GM12878 (cell line): ENCODE measurements around the gene RAPH1. TPM values are rescaled to one million over a fixed set of nuclear protein-coding genes. Genes with fewer than 3 reads are reported as not detected.

Experiments
- ATAC-seq: fragments of 200-7000 bp; cut with Tn5 transposase; 3 replicates; pipeline ENCODE4 v1.9.1; 2020; ENCODE audit warnings: mild to moderate bottlenecking, moderate library complexity
- BruUV-seq: library from RNA; stranded (reverse); fragments of 400-500 nt; replicated peaks from 2 replicates; lab custom pipeline; 2021; lab: Mats Ljungman, UMichigan
- CTCF ChIA-PET: fragments of 300-600 bp; sonication (Branson Sonifier 250); formaldehyde crosslinking; extraction: SDS; loops from one replicate; lab custom pipeline; 2021; ENCODE audit warnings: inconsistent platforms; lab: Yijun Ruan, JAX
- POLR2A ChIA-PET: fragments of 350-600 bp; formaldehyde crosslinking; extraction: SDS; loops from one replicate; lab custom pipeline; 2021; ENCODE audit warnings: inconsistent platforms; lab: Charles Lee
- RAD21 ChIA-PET: fragments of 300-600 bp; sonication (Branson Sonifier 250); formaldehyde crosslinking; loops from one replicate; lab custom pipeline; 2023; ENCODE audit warnings: antibody characterized with exemption; ENCODE audit not compliant: unreplicated experiment; lab: Charles Lee
- SMC1A ChIA-PET: fragments of 300-600 bp; sonication (Branson Sonifier 250); formaldehyde crosslinking; loops from one replicate; lab custom pipeline; 2023; ENCODE audit not compliant: unreplicated experiment, uncharacterized antibody; lab: Charles Lee
- DNase-seq: peaks from one replicate; pipeline ENCODE4 v3.0.0-alpha.2; 2011; ENCODE audit warnings: low read depth, low spot score
- FAIRE-seq: peaks from 3 replicates; lab custom pipeline; 2011; peaks lifted over from hg19 to GRCh38; lab: Jason Lieb, UNC
- H2AFZ ChIP-seq: 2 replicates; pipeline ENCODE4 v1.6.0; 2011; ENCODE audit warnings: low read depth, low read length, control low read depth; ENCODE audit not compliant: control insufficient read depth
- H3K27ac ChIP-seq: 2 replicates; pipeline ENCODE4 v1.5.1; 2011; ENCODE audit warnings: control low read depth; ENCODE audit not compliant: control insufficient read depth, insufficient read depth
- H3K27me3 ChIP-seq, 2 experiments: replicated peaks in 1 of 2; 2 replicates each; pipeline versions ENCODE4 v1.6.0 to v1.6.1; 2011; ENCODE audit warnings: low read length in 1 of 2; ENCODE audit not compliant: control insufficient read depth in 2 of 2, insufficient read depth in 2 of 2
- H3K36me3 ChIP-seq, 2 experiments: 2 replicates each; pipeline ENCODE4 v1.5.1; 2011; ENCODE audit warnings: low read length in 1 of 2; ENCODE audit not compliant: control insufficient read depth in 2 of 2, insufficient read depth in 2 of 2
- H3K4me1 ChIP-seq: 2 replicates; pipeline ENCODE4 v1.6.1; 2011; ENCODE audit warnings: mild to moderate bottlenecking, low read length, moderate library complexity, mixed read lengths; ENCODE audit not compliant: control insufficient read depth, insufficient read depth
- H3K4me2 ChIP-seq: 2 replicates; pipeline ENCODE4 v1.6.0; 2011; ENCODE audit warnings: control low read depth; ENCODE audit not compliant: control insufficient read depth, insufficient read depth
- H3K4me3 ChIP-seq: fragments of 200-600 bp; sonication (generic); 2 replicates; pipeline ENCODE4 v1.5.1; 2016
- H3K79me2 ChIP-seq: 2 replicates; pipeline ENCODE4 v1.6.0; 2011; ENCODE audit warnings: low read length; ENCODE audit not compliant: control insufficient read depth, insufficient read depth
- H3K9ac ChIP-seq: 2 replicates; pipeline ENCODE4 v1.8.0; 2011; ENCODE audit warnings: low read length, control low read depth, mixed read lengths; ENCODE audit not compliant: control insufficient read depth, insufficient read depth
- H3K9me3 ChIP-seq: replicated peaks from 3 replicates; pipeline ENCODE4 v1.5.1; 2011; ENCODE audit warnings: mild to moderate bottlenecking, low read length; ENCODE audit not compliant: control insufficient read depth, insufficient read depth
- H4K20me1 ChIP-seq: 2 replicates; pipeline ENCODE4 v1.6.0; 2011; ENCODE audit not compliant: control insufficient read depth, insufficient read depth
- IKZF2 ChIP-seq, 2 experiments: fragments of 450-650 bp; IDR thresholded peaks; 2 replicates each; pipeline ENCODE4 v1.6.1; 2017; ENCODE audit warnings: mild to moderate bottlenecking in 2 of 2, moderate library complexity in 2 of 2
- JUND ChIP-seq: IDR thresholded peaks from 2 replicates; pipeline ENCODE4 v1.6.1; 2012; ENCODE audit warnings: low read depth, mild to moderate bottlenecking, low read length, improper control_type of control experiment, moderate library complexity
- NR2C2 ChIP-seq: IDR thresholded peaks from 2 replicates; pipeline ENCODE4 v1.6.1; 2011; ENCODE audit warnings: borderline replicate concordance, low read depth; ENCODE audit not compliant: control insufficient read depth, insufficient read length
- PAX5 ChIP-seq: IDR thresholded peaks from 2 replicates; pipeline ENCODE4 v1.6.1; 2011; ENCODE audit warnings: low read depth, low read length, borderline replicate concordance
- RAD51 ChIP-seq: fragments of 450-650 bp; IDR thresholded peaks from 2 replicates; pipeline ENCODE4 v1.6.1; 2016; ENCODE audit warnings: moderate library complexity, mild to moderate bottlenecking, inconsistent platforms
- RFX5 ChIP-seq: IDR thresholded peaks from 2 replicates; pipeline ENCODE4 v1.6.1; 2011; ENCODE audit warnings: low read depth, low read length, improper control_type of control experiment
- RUNX3 ChIP-seq: IDR thresholded peaks from 2 replicates; pipeline ENCODE4 v1.6.1; 2012; ENCODE audit warnings: low read length, inconsistent platforms
- SMC3 ChIP-seq: IDR thresholded peaks from 2 replicates; pipeline ENCODE4 v1.6.1; 2011; ENCODE audit warnings: low read length, improper control_type of control experiment, borderline replicate concordance
- SRF ChIP-seq, 2 experiments: IDR thresholded peaks; 2 replicates each; pipeline ENCODE4 v1.6.1; 2011; ENCODE audit warnings: low read depth in 2 of 2, low read length in 2 of 2, mild to moderate bottlenecking in 1 of 2, moderate library complexity in 1 of 2
- TARDBP ChIP-seq: IDR thresholded peaks from 2 replicates; pipeline ENCODE4 v1.6.1; 2016; ENCODE audit warnings: borderline replicate concordance
- ZNF384 ChIP-seq: IDR thresholded peaks from 2 replicates; pipeline ENCODE4 v1.6.1; 2012; ENCODE audit warnings: low read depth, mild to moderate bottlenecking, low read length, improper control_type of control experiment, borderline replicate concordance
- ZSCAN29 ChIP-seq: fragments of 450-650 bp; IDR thresholded peaks from 2 replicates; pipeline ENCODE4 v1.6.1; 2017; ENCODE audit warnings: mild to moderate bottlenecking, moderate library complexity
- ZZZ3 ChIP-seq: IDR thresholded peaks from 2 replicates; pipeline ENCODE4 v1.6.1; 2011; ENCODE audit warnings: low read depth; ENCODE audit not compliant: control insufficient read depth, insufficient read length
- WGBS: methylation state at CpG from one replicate; pipeline ENCODE4 v1.1.6; 2016; ENCODE audit warnings: low lambda C conversion rate; ENCODE audit not compliant: insufficient replicate concordance, insufficient coverage; ENCODE audit errors: missing lambda C conversion rate; 5-methylcytosine and 5-hydroxymethylcytosine counted together
- in situ Hi-C: fragments of 300-500 bp; cut with MboI; formaldehyde crosslinking; loops from 9 replicates; pipeline ENCODE4 v1.14.3; 2018; ENCODE audit warnings: mixed read lengths
- intact Hi-C: fragments of 100-400 bp; cut with micrococcal nuclease; formaldehyde crosslinking; loops from one replicate; pipeline ENCODE4 v1.14.2; 2022; ENCODE audit not compliant: unreplicated experiment
- polyA plus RNA-seq, 11 experiments: library from polyadenylated mRNA; depleted of rRNA in 4 of 11; unstranded in 6 of 11; stranded (reverse) in 5 of 11; fragments of >200 nt; fragmentation: Nextera tagmentation in 4 of 11; fragmentation: Illumina TruSeq in 1 of 11; extraction: Ambion mirVana in 4 of 11; extraction: Trizol in 1 of 11; gene quantifications; 1 replicate in 1 of 11; 2 replicates in 10 of 11; pipeline versions ENCODE4 v1.2.1 to v1.2.3, GENCODE V29; 2011 to 2016; ENCODE audit warnings: inconsistent platforms in 2 of 11, missing spikeins in 2 of 11, low read depth in 1 of 11
- total RNA-seq, 4 experiments: library from RNA; depleted of rRNA in 3 of 4; stranded (reverse); fragments of >200 nt in 3 of 4; fragmentation: Illumina TruSeq in 1 of 4; extraction: Trizol in 1 of 4; gene quantifications; 2 replicates each; pipeline versions ENCODE4 v1.2.1 to v1.2.3, GENCODE V29; 2013 to 2021
- TF ChIP-seq, protein P1 (sequence below): fragments of 450-650 bp; IDR thresholded peaks from 2 replicates; pipeline ENCODE4 v1.6.1; 2016; ENCODE audit warnings: mild to moderate bottlenecking
- TF ChIP-seq, protein P2 (sequence below): fragments of 450-650 bp; IDR thresholded peaks from 2 replicates; pipeline ENCODE4 v1.6.1; 2016; ENCODE audit warnings: mild to moderate bottlenecking
- TF ChIP-seq, protein P3 (sequence below): fragments of 450-650 bp; IDR thresholded peaks from 2 replicates; pipeline ENCODE4 v1.6.1; 2017; ENCODE audit warnings: low read depth, mild to moderate bottlenecking, moderate library complexity
- TF ChIP-seq, protein P4 (sequence below): fragments of 450-650 bp; formaldehyde crosslinking; IDR thresholded peaks from 2 replicates; pipeline ENCODE4 v1.5.0; 2022; ENCODE audit warnings: mild to moderate bottlenecking, missing genetic modification characterization

Gene RAPH1
- total and polyA plus RNA-seq, 10 of the 15 experiments (the other 5 are each of a cell fraction or from before 2014, with no cell fraction given) = 0.09 to 0.90 (median 0.21) TPM; not detected in 7

DNA sequence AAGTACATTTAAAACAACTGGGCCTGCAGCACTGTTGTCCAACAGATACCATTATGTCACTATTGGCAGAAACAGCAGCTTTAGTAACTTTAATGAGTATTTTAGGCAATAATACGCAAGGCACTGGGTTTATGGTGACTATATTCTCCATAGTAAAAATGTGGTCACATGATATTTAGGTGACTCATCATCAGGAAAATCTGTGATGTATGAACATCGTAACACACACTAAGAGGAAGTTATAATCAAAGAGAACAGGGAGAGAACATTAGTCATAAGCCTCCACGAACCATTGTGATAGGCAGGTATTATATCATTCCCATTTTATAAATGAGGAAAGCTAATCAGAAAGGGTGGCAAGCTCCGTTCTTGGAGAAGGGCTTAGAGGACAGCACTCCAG is 36.9 kb downstream of the RAPH1 start (continued):
- TF ChIP-seq NR2C2 (no peak), IKZF2 (IDR thresholded peaks at IDR 0.05) (no peak), SMC3 (no peak), JUND (no peak)
- TF ChIP-seq, protein P1, sequence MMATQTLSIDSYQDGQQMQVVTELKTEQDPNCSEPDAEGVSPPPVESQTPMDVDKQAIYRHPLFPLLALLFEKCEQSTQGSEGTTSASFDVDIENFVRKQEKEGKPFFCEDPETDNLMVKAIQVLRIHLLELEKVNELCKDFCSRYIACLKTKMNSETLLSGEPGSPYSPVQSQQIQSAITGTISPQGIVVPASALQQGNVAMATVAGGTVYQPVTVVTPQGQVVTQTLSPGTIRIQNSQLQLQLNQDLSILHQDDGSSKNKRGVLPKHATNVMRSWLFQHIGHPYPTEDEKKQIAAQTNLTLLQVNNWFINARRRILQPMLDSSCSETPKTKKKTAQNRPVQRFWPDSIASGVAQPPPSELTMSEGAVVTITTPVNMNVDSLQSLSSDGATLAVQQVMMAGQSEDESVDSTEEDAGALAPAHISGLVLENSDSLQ = no peak
- TF ChIP-seq, protein P2, sequence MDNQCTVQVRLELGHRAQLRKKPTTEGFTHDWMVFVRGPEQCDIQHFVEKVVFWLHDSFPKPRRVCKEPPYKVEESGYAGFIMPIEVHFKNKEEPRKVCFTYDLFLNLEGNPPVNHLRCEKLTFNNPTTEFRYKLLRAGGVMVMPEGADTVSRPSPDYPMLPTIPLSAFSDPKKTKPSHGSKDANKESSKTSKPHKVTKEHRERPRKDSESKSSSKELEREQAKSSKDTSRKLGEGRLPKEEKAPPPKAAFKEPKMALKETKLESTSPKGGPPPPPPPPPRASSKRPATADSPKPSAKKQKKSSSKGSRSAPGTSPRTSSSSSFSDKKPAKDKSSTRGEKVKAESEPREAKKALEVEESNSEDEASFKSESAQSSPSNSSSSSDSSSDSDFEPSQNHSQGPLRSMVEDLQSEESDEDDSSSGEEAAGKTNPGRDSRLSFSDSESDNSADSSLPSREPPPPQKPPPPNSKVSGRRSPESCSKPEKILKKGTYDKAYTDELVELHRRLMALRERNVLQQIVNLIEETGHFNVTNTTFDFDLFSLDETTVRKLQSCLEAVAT = no peak
- TF ChIP-seq, all 136 proteins: peak for 0

DNA sequence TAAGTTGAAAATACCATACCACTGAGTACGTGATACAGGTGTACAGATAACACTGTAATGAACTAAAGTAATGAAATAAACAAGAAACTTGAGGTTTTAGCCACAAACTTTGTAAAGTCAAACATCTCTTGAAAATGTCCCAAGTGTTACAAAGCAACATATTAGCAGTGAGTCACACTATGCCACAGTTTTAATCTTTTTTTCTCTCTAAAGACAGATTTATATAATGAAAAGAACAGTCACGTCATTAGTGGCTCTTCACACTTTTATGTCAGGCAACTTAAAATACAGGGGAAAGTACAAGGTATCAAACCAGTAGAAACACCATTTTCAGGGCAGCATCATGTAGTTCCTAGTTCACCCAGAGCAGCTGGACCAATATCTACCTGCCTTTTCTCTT is 42.1 kb downstream of the RAPH1 start:
- peak; percentile 63 for ATAC-seq
- intact Hi-C loops = no loop called here
- TF ChIP-seq ZNF384 = peak; percentile 28; the same call in 1 of the 2 replicates
- no peak for TF ChIP-seq SRF (IDR thresholded peaks at IDR 0.05; ENCODE audit: low read depth in 2 of 2, low read length in 2 of 2)
- TF ChIP-seq, protein P3, sequence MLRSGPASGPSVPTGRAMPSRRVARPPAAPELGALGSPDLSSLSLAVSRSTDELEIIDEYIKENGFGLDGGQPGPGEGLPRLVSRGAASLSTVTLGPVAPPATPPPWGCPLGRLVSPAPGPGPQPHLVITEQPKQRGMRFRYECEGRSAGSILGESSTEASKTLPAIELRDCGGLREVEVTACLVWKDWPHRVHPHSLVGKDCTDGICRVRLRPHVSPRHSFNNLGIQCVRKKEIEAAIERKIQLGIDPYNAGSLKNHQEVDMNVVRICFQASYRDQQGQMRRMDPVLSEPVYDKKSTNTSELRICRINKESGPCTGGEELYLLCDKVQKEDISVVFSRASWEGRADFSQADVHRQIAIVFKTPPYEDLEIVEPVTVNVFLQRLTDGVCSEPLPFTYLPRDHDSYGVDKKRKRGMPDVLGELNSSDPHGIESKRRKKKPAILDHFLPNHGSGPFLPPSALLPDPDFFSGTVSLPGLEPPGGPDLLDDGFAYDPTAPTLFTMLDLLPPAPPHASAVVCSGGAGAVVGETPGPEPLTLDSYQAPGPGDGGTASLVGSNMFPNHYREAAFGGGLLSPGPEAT = peak; percentile 42; the same call in 1 of the 2 replicates
- TF ChIP-seq IKZF2 (IDR thresholded peaks at IDR 0.05) = peak in 1 of 2 experiments; percentile 25; a peak in 2 of 4 replicates
- no peak for TF ChIP-seq TARDBP
- TF ChIP-seq PAX5 = no peak
- no peak for TF ChIP-seq ZZZ3
- TF ChIP-seq ZSCAN29 = no peak
- 0 out of 2 replicates have a peak, but pooled peaks have one; percentile 11 for TF ChIP-seq RFX5
- TF ChIP-seq, protein P4, sequence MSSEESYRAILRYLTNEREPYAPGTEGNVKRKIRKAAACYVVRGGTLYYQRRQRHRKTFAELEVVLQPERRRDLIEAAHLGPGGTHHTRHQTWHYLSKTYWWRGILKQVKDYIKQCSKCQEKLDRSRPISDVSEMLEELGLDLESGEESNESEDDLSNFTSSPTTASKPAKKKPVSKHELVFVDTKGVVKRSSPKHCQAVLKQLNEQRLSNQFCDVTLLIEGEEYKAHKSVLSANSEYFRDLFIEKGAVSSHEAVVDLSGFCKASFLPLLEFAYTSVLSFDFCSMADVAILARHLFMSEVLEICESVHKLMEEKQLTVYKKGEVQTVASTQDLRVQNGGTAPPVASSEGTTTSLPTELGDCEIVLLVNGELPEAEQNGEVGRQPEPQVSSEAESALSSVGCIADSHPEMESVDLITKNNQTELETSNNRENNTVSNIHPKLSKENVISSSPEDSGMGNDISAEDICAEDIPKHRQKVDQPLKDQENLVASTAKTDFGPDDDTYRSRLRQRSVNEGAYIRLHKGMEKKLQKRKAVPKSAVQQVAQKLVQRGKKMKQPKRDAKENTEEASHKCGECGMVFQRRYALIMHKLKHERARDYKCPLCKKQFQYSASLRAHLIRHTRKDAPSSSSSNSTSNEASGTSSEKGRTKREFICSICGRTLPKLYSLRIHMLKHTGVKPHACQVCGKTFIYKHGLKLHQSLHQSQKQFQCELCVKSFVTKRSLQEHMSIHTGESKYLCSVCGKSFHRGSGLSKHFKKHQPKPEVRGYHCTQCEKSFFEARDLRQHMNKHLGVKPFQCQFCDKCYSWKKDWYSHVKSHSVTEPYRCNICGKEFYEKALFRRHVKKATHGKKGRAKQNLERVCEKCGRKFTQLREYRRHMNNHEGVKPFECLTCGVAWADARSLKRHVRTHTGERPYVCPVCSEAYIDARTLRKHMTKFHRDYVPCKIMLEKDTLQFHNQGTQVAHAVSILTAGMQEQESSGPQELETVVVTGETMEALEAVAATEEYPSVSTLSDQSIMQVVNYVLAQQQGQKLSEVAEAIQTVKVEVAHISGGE (CRISPR knock-in tag) = no peak
- TF ChIP-seq RAD51 = no peak
- peak; percentile 36; the same call in 1 of the 2 replicates for TF ChIP-seq RUNX3

More for the DNA sequence above, 42.1 kb downstream of the RAPH1 start:
- Histone ChIP-seq H3K9me3 (no peaks in the 10 kb centered on the region), H4K20me1 (no peaks in the 10 kb centered on the region), H3K4me2 (no peak overlapping the region), H3K9ac (no peak overlapping the region), H3K4me1 (no peaks in the 10 kb centered on the region), H3K27me3 (no peaks in the 10 kb centered on the region), H3K79me2 (no peaks in the 10 kb centered on the region), H3K4me3 (no peak overlapping the region), H2AFZ (no peak overlapping the region), H3K27ac (no peak overlapping the region), H3K36me3 (no peaks in the 10 kb centered on the region)
- WGBS = 2% methylated on average over 2 of the region's 2 CpGs
- DNase-seq (no peak), FAIRE-seq (peak; percentile 13)
- ChIA-PET SMC1A (no interaction called here), POLR2A (no interaction called here), CTCF (no interaction called here), RAD21 (no interaction called here)
- no TSS peak for BruUV-seq
- in situ Hi-C loops = no loop called here
